ELR (cell line): ENCODE measurements around the gene TTYH3.
"Not testable (repeated sequence)": the region's sequence is repeated elsewhere in the genome, so short reads cannot be mapped to it uniquely, and the experiment has no call there.

Experiments
- DNase-seq: peaks from one replicate; pipeline ENCODE4 v3.0.0-alpha.2; 2015; ENCODE audit warnings: low read depth

TTYH3 gene

GRCh38 chr7:2631946-2632732, at the start of gene TTYH3:
TTYH3 (plus strand) TSS chr7:2631986; CDS start chr7:2632156, 170 bp downstream.
- DNase-seq = no peak

GRCh38 chr7:2582006-2582735, 49.6 kb upstream of the TTYH3 start:
- DNase-seq = no peak

- DNase-seq = no peak
These were observed 47.8 kb upstream of the TTYH3 start for GRCh38 chr7:2583798-2584580.

- DNase-seq = no peak
These were observed 46.3 kb upstream of the TTYH3 start for GRCh38 chr7:2585446-2585845.

- DNase-seq = no peak
These were observed 45.3 kb upstream of the TTYH3 start for GRCh38 chr7:2586326-2587020.

- DNase-seq = no peak
These were observed 44.7 kb upstream of the TTYH3 start for GRCh38 chr7:2587134-2587533.

- no peak for DNase-seq
These were observed 44.0 kb upstream of the TTYH3 start for GRCh38 chr7:2587778-2588177.

GRCh38 chr7:2589341-2589740, 42.4 kb upstream of the TTYH3 start:
- DNase-seq = no peak

- not testable (repeated sequence) for DNase-seq
These were observed 41.8 kb upstream of the TTYH3 start for GRCh38 chr7:2589941-2590340.

- DNase-seq = no peak
These were observed 39.4 kb upstream of the TTYH3 start for GRCh38 chr7:2592375-2592865.

GRCh38 chr7:2593036-2593727, 38.6 kb upstream of the TTYH3 start:
- no peak for DNase-seq

GRCh38 chr7:2594599-2594998, 37.2 kb upstream of the TTYH3 start:
- DNase-seq = no peak

GRCh38 chr7:2595258-2595860, 36.4 kb upstream of the TTYH3 start:
- DNase-seq = no peak

GRCh38 chr7:2596464-2597272, 35.1 kb upstream of the TTYH3 start:
- no peak for DNase-seq

GRCh38 chr7:2597273-2597640, 34.5 kb upstream of the TTYH3 start:
- no peak for DNase-seq

GRCh38 chr7:2598154-2598823, 33.5 kb upstream of the TTYH3 start:
- DNase-seq = no peak

GRCh38 chr7:2601065-2601464, 30.7 kb upstream of the TTYH3 start:
- DNase-seq = no peak

GRCh38 chr7:2601907-2602306, 29.9 kb upstream of the TTYH3 start:
- DNase-seq = no peak

GRCh38 chr7:2602406-2603043, 29.3 kb upstream of the TTYH3 start:
- no peak for DNase-seq
